Upper lobe of left lung (tissue), 6 donors: ENCODE data around the gene UBE2E2. TPM values are rescaled to one million over a fixed set of nuclear protein-coding genes. Genes with fewer than 3 reads are reported as not detected.

Experiments used
- ATAC-seq, 2 donors: fragments of 200-7000 bp; cut with Tn5 transposase; one replicate each; pipeline ENCODE4 v1.9.1; 2022; ENCODE audit warnings: mild to moderate bottlenecking in 2 of 2, moderate library complexity in 2 of 2; ENCODE audit not compliant: low FRiP score in 2 of 2
- DNase-seq, 2 donors: peaks; one replicate each; pipeline ENCODE4 v3.0.0-alpha.2; 2019 to 2020
- H3K27ac ChIP-seq, 4 donors: fragments of 200-600 bp; sonication (generic); one replicate each; pipeline ENCODE4 v1.5.1; 2016 to 2019
- H3K27me3 ChIP-seq, 4 donors: fragments of 200-600 bp; sonication (generic); one replicate each; pipeline ENCODE4 v1.5.1; 2017 to 2019
- H3K36me3 ChIP-seq, 4 donors: fragments of 200-600 bp; sonication (generic); one replicate each; pipeline ENCODE4 v1.5.1; 2016 to 2019
- H3K4me1 ChIP-seq, 4 donors: fragments of 200-600 bp; sonication (generic); one replicate each; pipeline ENCODE4 v1.5.1; 2018 to 2019
- H3K4me3 ChIP-seq, 4 donors: fragments of 200-600 bp; sonication (generic); one replicate each; pipeline ENCODE4 v1.5.1; 2017 to 2019; ENCODE audit warnings: mild to moderate bottlenecking in 2 of 4, moderate library complexity in 1 of 4
- H3K9me3 ChIP-seq, 4 donors: fragments of 200-600 bp; sonication (generic); one replicate each; pipeline ENCODE4 v1.5.1; 2018 to 2019
- EP300 ChIP-seq, 4 donors: sonication (generic); formaldehyde crosslinking; IDR thresholded peaks; one replicate each; pipeline ENCODE4 v1.5.1; 2017; ENCODE audit warnings: antibody characterized with exemption in 4 of 4, control low read depth in 2 of 4
- POLR2A ChIP-seq, 4 donors: fragments of 450-650 bp; IDR thresholded peaks; one replicate each; pipeline ENCODE4 v1.5.1; 2016 to 2017; ENCODE audit warnings: antibody characterized with exemption in 4 of 4, mild to moderate bottlenecking in 2 of 4
- POLR2AphosphoS5 ChIP-seq, 2 donors: sonication (generic); formaldehyde crosslinking; IDR thresholded peaks; one replicate each; pipeline ENCODE4 v1.5.1; 2017; ENCODE audit warnings: antibody characterized with exemption in 2 of 2
- WGBS, 2 donors: methylation state at CpG; one replicate each; pipeline ENCODE4 v1.1.5; 2017 to 2018; 5-methylcytosine and 5-hydroxymethylcytosine counted together
- total RNA-seq, 6 donors: library from RNA; depleted of rRNA in 4 of 6; stranded (reverse); fragments of >200 nt in 4 of 6; gene quantifications; one replicate each; pipeline versions ENCODE4 v1.1.0 to v1.2.1, GENCODE V29; 2016 to 2021
- TF ChIP-seq, protein P1 (sequence below), 6 experiments: fragments of 450-650 bp in 4 of 6; fragments of 200-600 bp in 2 of 6; sonication (generic) in 2 of 6; IDR thresholded peaks; one replicate each; pipeline ENCODE4 v1.5.1; 2016 to 2019; ENCODE audit warnings: antibody characterized with exemption in 6 of 6
- donor health status: DM: no; HTN: no; CAD: no; lungs with moderate emphysema.
- donor health status: DM: no; HTN: yes; CAD: no; lungs with severe emphysema.

UBE2E2 gene
- total RNA-seq, 6 donors from 2014 or later, result 18.3 to 61.5 (median 41.9) TPM

DNA sequence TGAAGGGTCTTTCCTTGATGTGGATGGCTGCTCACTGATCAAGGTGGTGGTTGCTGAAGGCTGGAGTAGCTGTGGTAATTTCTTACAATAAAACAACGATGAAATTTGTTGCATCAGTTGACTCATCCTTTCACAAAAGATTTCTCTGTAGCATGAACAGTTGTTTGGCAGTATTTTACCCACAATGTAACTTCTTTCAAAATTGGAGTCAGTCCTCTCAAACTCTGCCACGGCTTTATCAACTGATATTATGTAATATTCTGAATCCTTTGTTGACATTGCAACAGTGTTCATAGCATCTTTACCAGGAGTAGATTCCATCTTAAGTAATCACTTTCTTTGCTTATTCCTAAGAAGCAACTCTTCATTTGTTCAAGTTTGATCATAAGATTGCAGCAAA lies 252.6 kb downstream of the UBE2E2 start:
- ATAC-seq, result peak in 1 of 2 donors; percentile 82
- H3K9me3 ChIP-seq, result no peaks in the 10 kb centered on the region

DNA sequence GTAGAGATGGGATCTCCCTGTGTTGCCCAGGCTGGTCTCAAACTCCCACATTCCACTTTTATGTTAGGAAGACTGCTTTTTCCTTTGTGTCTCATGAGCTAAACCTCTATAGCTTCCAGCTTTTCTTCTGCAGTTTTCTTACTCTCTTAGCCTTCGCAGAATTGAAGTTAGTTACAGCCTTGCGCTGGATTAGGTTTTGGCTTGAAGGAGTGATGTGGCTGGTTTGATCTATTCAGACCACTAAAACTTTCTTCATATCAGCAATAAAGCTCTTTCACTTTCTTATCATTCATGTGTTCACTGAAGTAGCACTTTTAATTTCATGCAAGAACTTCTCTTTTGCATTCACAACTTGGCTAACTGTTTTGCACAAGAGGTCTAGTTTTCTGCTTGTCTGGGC lies 254.6 kb downstream of the UBE2E2 start:
- Histone ChIP-seq H3K27ac (no peak overlapping the region), H3K27me3 (no peaks in the 10 kb centered on the region), H3K36me3 (no peaks in the 10 kb centered on the region), H3K4me3 (no peak overlapping the region), H3K4me1 (peaks cover 3 to 22% (median 9%) of the 10 kb centered on the region in 4 donors), H3K9me3 (no peaks in the 10 kb centered on the region)
- 87 to 100% methylated on average over 2 of the region's 2 CpGs for WGBS, 2 donors
- DNase-seq (no peak), ATAC-seq (no peak)
- TF ChIP-seq POLR2A (IDR thresholded peaks at IDR 0.05) (no peak), EP300 (IDR thresholded peaks at IDR 0.05) (no peak), POLR2AphosphoS5 (IDR thresholded peaks at IDR 0.05) (no peak)
- TF ChIP-seq, protein P1, sequence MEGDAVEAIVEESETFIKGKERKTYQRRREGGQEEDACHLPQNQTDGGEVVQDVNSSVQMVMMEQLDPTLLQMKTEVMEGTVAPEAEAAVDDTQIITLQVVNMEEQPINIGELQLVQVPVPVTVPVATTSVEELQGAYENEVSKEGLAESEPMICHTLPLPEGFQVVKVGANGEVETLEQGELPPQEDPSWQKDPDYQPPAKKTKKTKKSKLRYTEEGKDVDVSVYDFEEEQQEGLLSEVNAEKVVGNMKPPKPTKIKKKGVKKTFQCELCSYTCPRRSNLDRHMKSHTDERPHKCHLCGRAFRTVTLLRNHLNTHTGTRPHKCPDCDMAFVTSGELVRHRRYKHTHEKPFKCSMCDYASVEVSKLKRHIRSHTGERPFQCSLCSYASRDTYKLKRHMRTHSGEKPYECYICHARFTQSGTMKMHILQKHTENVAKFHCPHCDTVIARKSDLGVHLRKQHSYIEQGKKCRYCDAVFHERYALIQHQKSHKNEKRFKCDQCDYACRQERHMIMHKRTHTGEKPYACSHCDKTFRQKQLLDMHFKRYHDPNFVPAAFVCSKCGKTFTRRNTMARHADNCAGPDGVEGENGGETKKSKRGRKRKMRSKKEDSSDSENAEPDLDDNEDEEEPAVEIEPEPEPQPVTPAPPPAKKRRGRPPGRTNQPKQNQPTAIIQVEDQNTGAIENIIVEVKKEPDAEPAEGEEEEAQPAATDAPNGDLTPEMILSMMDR (IDR thresholded peaks at IDR 0.05), result no peak

More for the DNA sequence above, 252.6 kb downstream of the UBE2E2 start:
- Histone ChIP-seq H3K4me1 (peaks cover 3 to 22% (median 9%) of the 10 kb centered on the region in 4 donors), H3K4me3 (no peak overlapping the region), H3K27me3 (no peaks in the 10 kb centered on the region), H3K27ac (no peak overlapping the region), H3K36me3 (no peaks in the 10 kb centered on the region)
- TF ChIP-seq POLR2AphosphoS5 (IDR thresholded peaks at IDR 0.05), result no peak
- TF ChIP-seq EP300 (IDR thresholded peaks at IDR 0.05), result no peak
- TF ChIP-seq POLR2A (IDR thresholded peaks at IDR 0.05), result no peak
- TF ChIP-seq, protein P1 (IDR thresholded peaks at IDR 0.05), result no peak
- WGBS, 2 donors, result 41 to 53% methylated on average over 2 of the region's 2 CpGs
- no peak for DNase-seq

DNA sequence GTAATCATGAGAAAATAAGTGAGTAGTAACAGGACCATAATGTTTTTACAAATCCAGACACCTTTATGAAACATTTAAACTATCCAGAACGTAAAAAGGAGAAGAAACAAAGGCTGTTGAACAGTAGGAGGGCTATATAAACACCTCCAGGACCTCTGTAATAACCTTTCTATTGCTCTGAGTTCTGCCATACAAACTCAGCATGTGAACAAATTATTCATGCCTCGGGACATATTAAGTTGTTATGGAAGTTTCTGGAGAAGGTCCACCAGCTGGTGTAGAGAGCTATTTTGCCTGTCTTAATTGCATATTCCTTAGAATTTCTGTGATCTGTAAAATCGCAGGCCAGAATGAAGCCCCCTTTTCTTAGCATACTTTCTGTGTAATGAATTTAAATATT lies 256.3 kb downstream of the UBE2E2 start:
- 80 to 84% methylated on average over 3 of the region's 3 CpGs for WGBS, 2 donors
- no peaks in the 10 kb centered on the region for H3K36me3 ChIP-seq
- no peak overlapping the region for H3K4me3 ChIP-seq
- H3K27me3 ChIP-seq, result no peaks in the 10 kb centered on the region
- no peak overlapping the region for H3K27ac ChIP-seq
- no peaks in the 10 kb centered on the region for H3K9me3 ChIP-seq
- H3K4me1 ChIP-seq, result peaks cover 3 to 21% (median 9%) of the 10 kb centered on the region in 4 donors
- ATAC-seq, result no peak
- TF ChIP-seq EP300 (IDR thresholded peaks at IDR 0.05) (no peak), POLR2A (IDR thresholded peaks at IDR 0.05) (no peak), POLR2AphosphoS5 (IDR thresholded peaks at IDR 0.05) (no peak)
- TF ChIP-seq, protein P1 (IDR thresholded peaks at IDR 0.05), result no peak
- DNase-seq, result no peak

DNA sequence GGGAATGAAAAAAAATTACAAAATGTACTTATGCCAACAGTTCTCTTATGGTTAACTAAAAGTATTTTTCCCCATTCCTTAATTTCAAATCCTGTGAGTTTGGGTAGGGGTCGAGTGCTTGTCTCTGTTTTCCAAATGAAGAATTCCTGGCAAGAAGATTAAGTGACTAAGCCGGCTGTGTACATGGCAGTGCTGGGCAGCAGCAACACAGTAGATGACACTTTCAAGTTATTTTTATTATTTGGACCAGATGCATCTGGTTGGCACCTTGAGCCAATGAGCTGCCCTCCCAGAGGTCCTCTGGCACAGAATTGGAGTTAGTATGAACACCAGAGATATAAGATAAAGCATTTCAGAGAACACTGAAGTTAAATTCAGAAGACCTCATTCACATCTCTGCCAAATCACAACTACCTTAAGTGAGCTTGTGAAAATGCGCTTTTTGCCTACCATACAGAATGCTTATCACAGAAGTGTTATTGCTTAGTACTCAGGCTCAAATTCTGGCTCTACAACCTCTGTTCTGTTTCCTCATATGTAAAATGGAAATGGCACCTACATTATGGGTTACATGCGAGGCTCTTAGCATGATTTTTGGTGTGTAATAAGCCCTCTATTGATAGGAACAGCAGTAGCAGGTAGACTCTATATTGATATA lies 256.9 kb downstream of the UBE2E2 start:
- no peak for TF ChIP-seq POLR2A (IDR thresholded peaks at IDR 0.05)
- no peak for TF ChIP-seq EP300 (IDR thresholded peaks at IDR 0.05)
- TF ChIP-seq POLR2AphosphoS5 (IDR thresholded peaks at IDR 0.05), result no peak
- TF ChIP-seq, protein P1 (IDR thresholded peaks at IDR 0.05), result no peak
- Histone ChIP-seq H3K9me3 (no peaks in the 10 kb centered on the region), H3K4me1 (peaks cover 3 to 16% (median 6%) of the 10 kb centered on the region in 4 donors), H3K36me3 (no peaks in the 10 kb centered on the region), H3K27ac (no peak overlapping the region), H3K27me3 (no peaks in the 10 kb centered on the region), H3K4me3 (no peak overlapping the region)
- ATAC-seq (no peak), DNase-seq (no peak)
- WGBS, 2 donors, result 68 to 74% methylated on average over 4 of the region's 4 CpGs

DNA sequence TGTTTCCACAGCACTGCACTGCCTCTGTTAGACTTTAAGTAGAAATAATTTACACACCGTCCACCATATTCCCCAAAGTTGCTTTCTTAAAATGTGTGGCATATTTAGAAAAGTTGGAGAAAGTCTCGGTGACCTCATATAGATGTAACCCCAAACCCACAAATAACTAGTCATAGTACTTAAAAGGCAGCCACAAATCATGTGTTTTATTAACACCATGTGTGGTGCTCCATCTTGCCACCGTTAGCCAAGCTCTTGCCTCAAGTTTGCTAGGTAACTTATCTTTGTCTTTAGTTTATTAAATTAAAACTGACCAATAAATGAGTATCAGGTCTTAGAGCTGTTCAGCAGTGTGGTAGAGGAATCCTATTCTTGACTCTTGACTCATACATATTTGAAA lies 257.9 kb downstream of the UBE2E2 start:
- no peak overlapping the region for H3K4me3 ChIP-seq
- DNase-seq (no peak), ATAC-seq (no peak)
- H3K27me3 ChIP-seq, result no peaks in the 10 kb centered on the region
- 94 to 96% methylated on average over 3 of the region's 3 CpGs for WGBS, 2 donors
- H3K36me3 ChIP-seq, result no peaks in the 10 kb centered on the region
- TF ChIP-seq EP300 (IDR thresholded peaks at IDR 0.05), result no peak
- TF ChIP-seq, protein P1 (IDR thresholded peaks at IDR 0.05), result no peak
- TF ChIP-seq POLR2A (IDR thresholded peaks at IDR 0.05), result no peak
- no peak for TF ChIP-seq POLR2AphosphoS5 (IDR thresholded peaks at IDR 0.05)
- H3K27ac ChIP-seq, result no peak overlapping the region
- peaks cover 0 to 8% (median 2%) of the 10 kb centered on the region in 4 donors for H3K4me1 ChIP-seq
- H3K9me3 ChIP-seq, result no peaks in the 10 kb centered on the region
